Cerebellar cortex (tissue), 1 donor: Measurements from ENCODE around the gene ARG2.

ENCODE experiments used
- DNase-seq: peaks from one replicate; pipeline ENCODE4 v3.0.0-alpha.2; 2015; ENCODE audit warnings: low spot score

Gene ARG2

DNA sequence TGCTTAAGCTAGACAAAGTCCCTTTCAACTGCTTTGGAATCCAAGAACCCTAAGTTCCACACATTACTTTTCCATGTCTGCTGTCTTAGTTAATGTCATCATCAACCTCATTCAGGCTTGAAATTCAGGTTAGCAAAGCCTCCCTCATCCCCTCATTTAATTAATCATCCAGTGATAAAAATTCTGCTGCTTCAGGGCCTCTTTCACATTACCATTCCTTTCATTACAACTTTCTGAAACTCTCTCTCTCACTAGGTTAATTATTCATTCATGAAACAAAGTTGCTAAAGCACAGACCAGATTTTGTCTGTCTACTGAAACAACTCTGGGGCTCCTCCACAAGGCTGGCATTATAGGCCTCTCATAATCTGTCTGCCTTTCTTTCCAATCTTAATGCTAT, 64.1 kb downstream of the ARG2 start:
- DNase-seq = no peak

DNA sequence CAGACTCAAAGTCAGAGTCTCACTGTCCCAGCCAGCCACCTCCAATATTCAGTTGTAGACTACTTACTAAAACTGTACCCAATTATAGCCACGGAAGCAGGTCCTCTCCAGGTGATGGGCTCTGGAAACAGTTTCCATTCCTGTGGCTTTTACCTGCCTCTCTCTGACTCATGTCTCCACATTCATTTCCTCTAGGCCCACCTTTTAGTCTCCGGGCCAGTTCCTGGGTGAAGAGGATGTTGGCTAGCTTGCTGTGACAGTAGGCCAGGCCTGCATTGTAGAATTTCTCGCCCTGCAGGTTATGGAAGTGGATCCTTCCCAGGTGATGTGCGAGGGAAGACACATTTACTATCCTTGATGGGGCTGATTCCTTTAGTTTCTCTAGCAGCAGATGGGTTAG, 70.3 kb downstream of the ARG2 start:
- no peak for DNase-seq

DNA sequence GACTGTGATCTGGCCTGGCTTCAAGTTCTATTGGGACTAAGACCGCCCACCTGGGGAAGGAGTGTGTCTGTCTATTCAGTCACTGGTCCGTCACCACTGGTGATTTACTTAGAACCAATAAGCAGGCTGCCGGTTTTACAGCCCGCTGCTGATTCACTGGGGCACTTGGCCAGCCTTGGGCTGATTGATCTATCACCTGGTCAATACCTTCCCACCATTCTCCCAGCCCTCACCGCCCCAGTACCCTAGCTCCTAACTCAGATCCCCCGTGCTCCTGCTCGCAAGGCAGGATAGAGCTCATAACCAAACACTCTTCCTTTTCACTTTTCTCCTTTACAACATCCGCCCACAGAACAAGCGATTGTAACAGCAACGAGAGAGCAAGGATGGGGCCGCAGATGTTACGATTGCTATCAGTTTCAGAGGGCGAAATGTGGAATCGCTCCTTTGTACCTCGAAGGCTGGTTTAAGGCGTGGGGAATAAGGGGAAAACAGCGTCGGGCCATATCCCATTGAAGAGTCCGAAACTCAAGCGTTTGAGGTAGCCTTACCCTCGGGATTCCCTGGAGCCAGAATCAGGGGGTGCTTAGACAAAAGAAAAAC, 75.2 kb downstream of the ARG2 start:
- DNase-seq = peak; percentile 90

DNA sequence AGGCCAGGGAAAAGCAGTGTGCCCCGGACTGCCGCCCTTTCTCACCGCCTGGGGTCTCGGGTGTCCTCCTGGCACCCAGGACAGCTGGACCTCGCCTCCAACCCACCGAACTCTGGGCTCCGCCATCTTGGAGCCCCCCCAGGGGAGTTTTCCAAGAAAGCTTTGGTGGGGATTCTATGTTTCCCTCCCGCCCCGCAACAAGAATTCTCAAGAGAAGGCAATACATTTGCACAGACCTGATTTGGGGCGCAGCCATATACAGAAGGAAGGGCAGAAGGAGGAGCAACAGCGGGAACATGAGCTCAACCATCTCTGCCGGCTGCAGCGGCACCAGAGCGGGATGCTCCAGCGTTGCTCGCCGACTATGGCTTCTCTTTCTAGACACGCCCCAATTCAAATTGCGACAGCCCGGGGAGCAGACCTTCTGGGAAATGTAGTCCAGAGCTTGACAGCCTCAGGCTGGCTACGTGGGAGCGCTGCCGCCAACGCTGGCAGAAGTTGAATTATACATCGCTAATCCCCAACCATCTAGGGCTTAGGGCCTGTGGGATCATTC, 75.8 kb downstream of the ARG2 start, which contains the start of gene RDH11:
Gene RDH11 (minus strand): TSS at position 371 of the 556 bp plus-strand sequence. CDS start 61 bp downstream, at position 310.
- DNase-seq = peak; percentile 94

DNA sequence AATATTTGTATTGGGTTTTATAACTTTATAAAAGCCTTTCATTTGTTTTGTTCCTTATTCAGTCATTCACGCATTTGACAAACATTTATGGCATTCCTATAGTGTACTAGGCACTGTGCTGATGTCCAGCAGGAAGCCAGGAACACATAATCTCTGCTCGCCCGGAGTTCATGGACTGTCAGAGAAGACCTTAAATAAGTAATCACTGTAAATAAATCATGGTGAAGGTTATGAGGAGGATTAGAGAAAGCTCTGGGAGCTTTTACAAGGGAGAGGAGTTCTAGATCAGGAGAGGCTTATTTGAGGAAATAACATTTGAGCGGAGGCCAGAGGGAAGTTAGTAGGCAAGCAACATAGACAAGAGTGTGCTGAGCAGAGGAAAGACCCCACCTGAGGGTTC, 77.3 kb downstream of the ARG2 start:
- DNase-seq = no peak

DNA sequence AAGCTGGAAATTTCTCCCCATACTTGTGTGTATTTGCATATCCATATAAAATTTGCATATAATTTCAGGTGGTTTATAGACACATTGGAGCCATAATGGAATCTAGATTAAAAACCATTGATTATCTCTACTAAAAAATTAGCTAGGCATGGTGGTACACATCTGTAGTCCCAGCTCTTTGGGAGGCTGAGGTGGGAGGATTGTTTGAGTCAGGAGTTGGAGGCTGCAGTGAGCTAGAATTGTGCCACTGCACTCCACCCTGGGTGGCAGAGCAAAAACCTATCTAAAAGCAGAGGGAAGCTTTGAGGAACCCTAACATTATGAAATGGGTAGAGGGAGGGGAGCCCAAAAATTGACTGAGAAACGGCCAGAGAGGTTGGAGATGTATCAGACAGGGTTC, 78.5 kb downstream of the ARG2 start:
- no peak for DNase-seq
